Esophagus squamous epithelium (tissue), 5 donors: ENCODE measurements around the gene PFKFB4. TPM values are rescaled to one million over a fixed set of nuclear protein-coding genes. Genes with fewer than 3 reads are reported as not detected.
A peak's percentile ranks its signal among the peaks of the same experiment; 100 is the strongest.

Source experiments
- DNase-seq: peaks from one replicate; lab custom pipeline; 2025; lab: John Stamatoyannopoulos, UW
- H3K27ac ChIP-seq, 4 donors: fragments of 200-600 bp; sonication (generic); one replicate each; pipeline ENCODE4 v1.5.1; 2016 to 2019; ENCODE audit warnings: mild to moderate bottlenecking in 1 of 4
- H3K27me3 ChIP-seq, 4 donors: fragments of 200-600 bp; sonication (generic); 1 replicate in 3 of 4; 2 replicates in 1 of 4; pipeline versions ENCODE4 v1.5.1 to v1.6.0; 2017 to 2021; ENCODE audit warnings: antibody characterized with exemption in 1 of 4
- H3K36me3 ChIP-seq, 3 donors: fragments of 200-600 bp; sonication (generic); one replicate each; pipeline ENCODE4 v1.5.1; 2016 to 2019
- H3K4me1 ChIP-seq, 3 donors: fragments of 200-600 bp; sonication (generic); one replicate each; pipeline ENCODE4 v1.5.1; 2017 to 2019
- H3K4me3 ChIP-seq, 4 donors: fragments of 200-600 bp; sonication (generic); 1 replicate in 3 of 4; 2 replicates in 1 of 4; pipeline ENCODE4 v1.5.1; 2016 to 2019; ENCODE audit warnings: mild to moderate bottlenecking in 2 of 4, moderate library complexity in 1 of 4
- H3K9me3 ChIP-seq, 3 donors: fragments of 200-600 bp; sonication (generic); one replicate each; pipeline ENCODE4 v1.5.1; 2016 to 2019
- POLR2A ChIP-seq, 4 donors: fragments of 450-650 bp; IDR thresholded peaks; one replicate each; pipeline ENCODE4 v1.6.1; 2017; ENCODE audit warnings: antibody characterized with exemption in 4 of 4, mild to moderate bottlenecking in 4 of 4, moderate library complexity in 3 of 4
- WGBS, 2 donors: methylation state at CpG; one replicate each; pipeline ENCODE4 v1.1.5; 2018; 5-methylcytosine and 5-hydroxymethylcytosine counted together
- intact Hi-C: fragments of 100-400 bp; cut with DNase I; formaldehyde crosslinking; loops from one replicate; pipeline ENCODE4 v1.15.0; 2022
- total RNA-seq, 4 donors: library from RNA; depleted of rRNA; stranded (reverse); fragments of >200 nt; gene quantifications; one replicate each; pipeline ENCODE4 v1.1.0, GENCODE V29; 2016
- TF ChIP-seq, protein P1 (sequence below), 6 experiments: fragments of 450-650 bp in 4 of 6; fragments of 200-600 bp in 2 of 6; sonication (generic) in 2 of 6; IDR thresholded peaks; one replicate each; pipeline ENCODE4 v1.5.1; 2016 to 2019; ENCODE audit warnings: antibody characterized with exemption in 6 of 6, mild to moderate bottlenecking in 4 of 6, moderate library complexity in 4 of 6
- donor health status: DM: yes; HTN: yes; CAD: no.

Gene PFKFB4
- total RNA-seq = 10 to 100 TPM in 1 of 4 donors, 1 to 10 TPM in 3; 6.7 to 10.2 (median 8.0) TPM

DNA sequence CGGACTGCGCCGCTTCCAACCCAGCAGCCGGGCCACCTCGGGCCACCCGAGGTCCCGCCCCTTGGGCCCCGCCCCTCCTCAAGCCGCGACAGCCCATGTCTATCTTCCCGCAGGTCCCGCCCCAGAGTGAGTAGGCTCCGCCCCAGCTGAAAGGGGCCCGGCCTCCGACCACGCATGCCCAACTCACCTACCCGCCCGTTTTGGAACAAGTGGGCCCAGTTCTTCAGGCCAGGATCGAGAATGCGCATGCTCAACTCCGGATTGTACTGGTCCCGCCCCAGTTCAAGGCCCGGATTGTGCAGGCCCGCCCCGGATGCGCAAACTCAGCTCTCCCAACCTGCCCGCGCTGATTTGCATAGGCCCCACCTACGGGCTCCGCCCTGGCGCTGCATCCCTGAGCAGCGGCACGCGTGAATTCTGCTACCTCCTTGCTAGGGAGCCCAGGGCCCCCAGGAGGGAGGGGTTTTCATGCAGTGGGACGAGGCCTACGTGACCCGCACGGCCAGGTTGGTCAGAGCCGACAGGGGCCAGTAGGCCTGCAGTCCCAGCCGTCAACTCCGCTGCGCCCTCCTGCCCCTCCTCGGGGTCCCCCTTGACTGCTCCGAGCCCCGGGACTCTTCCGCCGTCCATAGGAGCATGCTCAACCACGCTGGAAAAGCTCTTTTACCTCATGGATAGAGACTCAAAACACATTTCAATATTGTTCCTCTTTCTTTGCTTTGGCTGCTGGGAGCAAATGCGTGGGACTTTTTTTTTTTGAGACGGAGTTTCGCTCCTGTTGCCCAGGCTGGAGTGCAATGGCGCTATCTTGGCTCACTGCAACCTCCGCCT lies at the start of gene PFKFB4:
Gene PFKFB4, minus strand, starts transcription at position 8 of the 831 bp plus-strand sequence. CDS start 26 bp downstream, outside the sequence.
- peak; percentile 97 for DNase-seq
- peak within 1 kb of the TSS; percentile 44 to 81 (median 62) for H3K4me3 ChIP-seq
- intact Hi-C loops = no loop called here
- peak within 1 kb of the TSS; percentile 78 to 86 (median 85) for H3K27ac ChIP-seq
- TF ChIP-seq, protein P1, sequence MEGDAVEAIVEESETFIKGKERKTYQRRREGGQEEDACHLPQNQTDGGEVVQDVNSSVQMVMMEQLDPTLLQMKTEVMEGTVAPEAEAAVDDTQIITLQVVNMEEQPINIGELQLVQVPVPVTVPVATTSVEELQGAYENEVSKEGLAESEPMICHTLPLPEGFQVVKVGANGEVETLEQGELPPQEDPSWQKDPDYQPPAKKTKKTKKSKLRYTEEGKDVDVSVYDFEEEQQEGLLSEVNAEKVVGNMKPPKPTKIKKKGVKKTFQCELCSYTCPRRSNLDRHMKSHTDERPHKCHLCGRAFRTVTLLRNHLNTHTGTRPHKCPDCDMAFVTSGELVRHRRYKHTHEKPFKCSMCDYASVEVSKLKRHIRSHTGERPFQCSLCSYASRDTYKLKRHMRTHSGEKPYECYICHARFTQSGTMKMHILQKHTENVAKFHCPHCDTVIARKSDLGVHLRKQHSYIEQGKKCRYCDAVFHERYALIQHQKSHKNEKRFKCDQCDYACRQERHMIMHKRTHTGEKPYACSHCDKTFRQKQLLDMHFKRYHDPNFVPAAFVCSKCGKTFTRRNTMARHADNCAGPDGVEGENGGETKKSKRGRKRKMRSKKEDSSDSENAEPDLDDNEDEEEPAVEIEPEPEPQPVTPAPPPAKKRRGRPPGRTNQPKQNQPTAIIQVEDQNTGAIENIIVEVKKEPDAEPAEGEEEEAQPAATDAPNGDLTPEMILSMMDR (IDR thresholded peaks at IDR 0.05) = peak in 4 of 6 experiments; percentile 11 to 59 (median 28)
- TF ChIP-seq POLR2A (IDR thresholded peaks at IDR 0.05) = peak in 2 of 4 donors; percentile 25 to 49
- H3K36me3 ChIP-seq = no peaks in the 10 kb centered on the region
- H3K9me3 ChIP-seq = no peaks in the 10 kb centered on the region
- H3K27me3 ChIP-seq = no peaks in the 10 kb centered on the region
- H3K4me1 ChIP-seq = peaks cover 20 to 77% (median 45%) of the 10 kb centered on the region in 3 donors
- WGBS, 2 donors = 0 to 2% methylated on average over 15 to 17 of the region's 53 CpGs

DNA sequence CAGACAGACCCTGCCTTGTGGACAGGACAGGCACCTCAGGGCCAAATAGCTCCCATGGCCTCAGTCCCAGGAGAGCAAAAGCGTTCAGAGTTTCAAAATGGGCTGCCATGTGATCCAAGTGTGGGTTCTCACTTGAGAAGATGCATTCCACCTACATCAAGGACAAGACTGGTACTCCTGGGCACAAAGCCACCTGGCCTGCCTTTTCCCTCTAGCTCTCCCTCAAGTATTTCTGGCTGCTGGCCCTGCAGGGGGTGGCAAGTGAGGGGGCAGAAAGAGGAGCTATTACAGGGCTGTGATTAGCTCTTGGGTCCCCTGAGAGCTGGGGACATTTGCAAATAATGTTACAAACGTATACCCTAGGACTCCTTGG lies 45.0 kb upstream of the PFKFB4 start:
- peaks cover 50 to 87% (median 69%) of the 10 kb centered on the region in 3 donors for H3K36me3 ChIP-seq
- no peak overlapping the region for H3K4me3 ChIP-seq
- H3K4me1 ChIP-seq = peaks cover 31 to 70% (median 38%) of the 10 kb centered on the region in 3 donors
- no peak for DNase-seq
- intact Hi-C loops = no loop called here
- TF ChIP-seq, protein P1 (IDR thresholded peaks at IDR 0.05) = no peak
- TF ChIP-seq POLR2A (IDR thresholded peaks at IDR 0.05) = no peak
- no peaks in the 10 kb centered on the region for H3K27me3 ChIP-seq
- H3K9me3 ChIP-seq = no peaks in the 10 kb centered on the region
- H3K27ac ChIP-seq = peak overlapping the region in 3 of 4 donors; percentile 88 to 90 (median 90)
- 18 to 35% methylated on average over 2 of the region's 2 CpGs for WGBS, 2 donors

DNA sequence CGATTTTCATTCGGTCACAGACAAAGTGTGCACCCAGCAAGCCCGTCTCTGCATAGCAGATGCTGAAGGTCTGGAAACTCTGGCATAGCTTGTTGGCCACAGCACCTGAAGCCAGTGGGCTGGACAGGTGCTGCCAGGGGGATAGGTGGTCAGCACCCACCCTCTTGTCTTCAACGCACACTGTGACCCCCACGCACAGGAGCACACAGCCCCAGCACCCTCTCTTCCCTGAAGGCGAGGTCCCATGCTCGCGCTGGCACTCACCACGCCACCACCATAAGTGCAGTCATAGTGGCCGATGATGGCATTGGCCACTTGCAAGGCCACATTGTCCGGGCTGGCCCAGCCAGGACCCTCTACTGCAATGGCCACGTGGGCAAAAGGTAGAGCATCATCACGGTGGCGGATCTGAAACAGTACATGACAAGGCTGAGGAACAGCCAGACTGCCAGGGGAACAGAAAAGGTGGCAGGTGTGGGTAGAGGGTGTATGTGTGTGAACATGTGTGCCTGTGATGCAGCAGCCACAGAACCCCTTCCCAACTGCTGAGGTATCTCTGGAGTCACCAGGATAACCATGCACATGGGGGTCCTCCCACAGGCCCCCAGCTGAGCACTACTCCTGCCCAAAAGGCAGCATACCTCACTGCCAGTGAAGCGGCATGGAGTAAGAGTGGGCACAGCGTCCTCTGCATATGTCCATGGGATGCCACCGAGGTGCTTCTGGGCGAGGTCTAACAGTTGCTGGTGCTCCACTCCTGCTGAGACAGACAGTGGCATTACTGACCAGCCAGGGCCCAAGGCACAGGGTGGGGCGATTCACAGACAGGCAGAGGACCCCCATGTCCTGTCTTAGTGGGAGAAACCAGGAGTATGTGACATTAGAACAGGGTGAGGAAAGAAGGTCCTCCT lies 44.4 kb upstream of the PFKFB4 start:
- Histone ChIP-seq H3K4me3 (no peak overlapping the region), H3K9me3 (no peaks in the 10 kb centered on the region), H3K27me3 (no peaks in the 10 kb centered on the region), H3K27ac (peak overlapping the region in 3 of 4 donors; percentile 88 to 90 (median 90)), H3K4me1 (peaks cover 33 to 70% (median 41%) of the 10 kb centered on the region in 3 donors), H3K36me3 (peaks cover 50 to 81% (median 64%) of the 10 kb centered on the region in 3 donors)
- 85 to 93% methylated on average over 8 to 12 of the region's 19 CpGs for WGBS, 2 donors
- TF ChIP-seq POLR2A (IDR thresholded peaks at IDR 0.05) = no peak
- TF ChIP-seq, protein P1 (IDR thresholded peaks at IDR 0.05) = no peak
- DNase-seq = no peak
- intact Hi-C loops = no loop called here

DNA sequence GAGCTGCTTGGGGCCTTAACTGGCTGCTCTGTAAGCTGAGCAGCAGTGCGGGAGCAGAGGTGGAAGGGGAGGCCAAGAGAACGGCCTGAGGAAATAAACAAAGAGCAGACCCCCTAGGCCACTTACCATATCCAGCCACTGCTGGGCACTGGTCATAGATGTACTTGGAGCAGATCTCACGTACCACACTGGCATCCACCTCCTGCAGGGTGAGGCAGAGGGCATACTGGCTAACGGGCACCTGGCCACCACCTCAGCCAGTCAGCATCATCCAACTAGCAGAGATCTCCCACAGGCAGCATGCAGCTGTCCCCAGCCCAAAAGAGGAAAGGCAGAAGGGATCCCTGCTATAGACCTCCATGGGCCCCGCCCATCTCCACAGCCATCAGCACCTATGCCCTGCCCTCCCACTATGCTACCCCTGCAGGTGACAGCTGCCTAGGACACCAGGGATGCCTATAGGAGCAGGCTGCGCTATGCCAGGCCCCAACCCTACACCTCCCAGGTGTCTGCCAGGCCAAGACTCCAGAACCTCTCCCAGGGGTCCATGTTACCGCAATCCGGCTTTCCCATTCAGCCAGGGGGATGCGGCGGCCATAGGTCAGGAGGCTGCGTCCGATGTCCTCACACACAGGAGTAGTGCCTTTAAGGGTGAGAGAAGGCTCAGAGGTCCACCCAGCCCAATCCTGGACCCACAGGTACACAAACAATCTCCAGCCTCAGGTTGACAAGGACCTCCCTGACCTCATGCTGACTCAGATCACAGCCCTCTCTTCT lies 43.1 kb upstream of the PFKFB4 start:
- Histone ChIP-seq H3K4me3 (no peak overlapping the region), H3K36me3 (peaks cover 40 to 68% (median 51%) of the 10 kb centered on the region in 3 donors), H3K9me3 (no peaks in the 10 kb centered on the region), H3K4me1 (peaks cover 46 to 78% (median 54%) of the 10 kb centered on the region in 3 donors), H3K27me3 (peaks cover 0 to 10% (median 0%) of the 10 kb centered on the region in 4 donors), H3K27ac (peak overlapping the region; percentile 82 to 90 (median 89))
- WGBS, 2 donors = 79 to 81% methylated on average over 9 to 10 of the region's 12 CpGs
- intact Hi-C loops = no loop called here
- DNase-seq = no peak
- no peak for TF ChIP-seq POLR2A (IDR thresholded peaks at IDR 0.05)
- TF ChIP-seq, protein P1 (IDR thresholded peaks at IDR 0.05) = no peak
